Naive thymus-derived CD8-positive, alpha-beta T cell (primary cell): Measurements from ENCODE around the gene DNAJC7. TPM values are rescaled to one million over a fixed set of nuclear protein-coding genes. Genes with fewer than 3 reads are reported as not detected.
A peak's percentile ranks its signal among the peaks of the same experiment; 100 is the strongest.

Source experiments
- ATAC-seq, 2 donors: fragments of 150-1000 bp; cut with Tn5 transposase in 1 of 2; sonication (Bioruptor Pico), chemical (Tn5 transposase) in 1 of 2; 1 replicate in 1 of 2; 2 replicates in 1 of 2; pipeline ENCODE4 v1.10.0; 2021; ENCODE audit warnings: mild to moderate bottlenecking in 2 of 2, moderate library complexity in 2 of 2
- POLR2A ChIA-PET: fragments of 350-600 bp; sonication (Branson Sonifier 250); formaldehyde crosslinking; loops from one replicate; lab custom pipeline; 2021; ENCODE audit warnings: antibody characterized with exemption; lab: Charles Lee
- DNase-seq, 10 donors: peaks; one replicate each; pipeline versions ENCODE4 v3.0.0 to v3.0.0-alpha.2; 2020 to 2022
- H3K27ac Mint-ChIP-seq, 10 donors: one replicate each; pipeline ENCODE4 v1.8.0; 2020 to 2022; ENCODE audit warnings: mild to moderate bottlenecking in 10 of 10, mixed read lengths in 10 of 10, moderate library complexity in 4 of 10, inconsistent platforms in 1 of 10
- H3K27me3 Mint-ChIP-seq, 5 donors: one replicate each; pipeline ENCODE4 v1.8.0; 2021 to 2022; ENCODE audit warnings: mixed read lengths in 5 of 5
- H3K36me3 Mint-ChIP-seq, 3 donors: one replicate each; pipeline ENCODE4 v1.8.0; 2020 to 2022; ENCODE audit warnings: mixed read lengths in 3 of 3, mild to moderate bottlenecking in 2 of 3, inconsistent platforms in 1 of 3
- H3K4me1 Mint-ChIP-seq, 4 donors: one replicate each; pipeline ENCODE4 v1.8.0; 2021 to 2022; ENCODE audit warnings: mixed read lengths in 4 of 4
- H3K4me3 Mint-ChIP-seq, 10 donors: one replicate each; pipeline ENCODE4 v1.8.0; 2020 to 2022; ENCODE audit warnings: mild to moderate bottlenecking in 10 of 10, mixed read lengths in 10 of 10, moderate library complexity in 6 of 10, inconsistent platforms in 1 of 10
- H3K9me3 Mint-ChIP-seq, 9 donors: one replicate each; pipeline ENCODE4 v1.8.0; 2020 to 2022; ENCODE audit warnings: mixed read lengths in 9 of 9, mild to moderate bottlenecking in 3 of 9, inconsistent platforms in 1 of 9, moderate library complexity in 1 of 9
- polyA plus RNA-seq, 3 donors: library from polyadenylated mRNA; unstranded; fragments of 300-500 nt; fragmentation: Illumina TruSeq; gene quantifications; one replicate each; pipeline ENCODE4 v1.2.3, GENCODE V29; 2021
- total RNA-seq, 8 experiments: library from RNA in 2 of 8; stranded (reverse) in 2 of 8; gene quantifications; one replicate each; pipeline ENCODE4 v1.2.3 and lab custom pipeline; 2021 to 2026

DNAJC7 gene
- total RNA-seq: 100 to 1,000 TPM; 118 to 129 TPM
- polyA plus RNA-seq: 10 to 100 TPM; 63.6 to 70.1 (median 66.2) TPM
- 101 to 150 (median 119) reads per million in 6 experiments for total RNA-seq (lab: John Stamatoyannopoulos, UW)

- DNase-seq: peak; percentile 76 to 94 (median 85)
- Mint-ChIP-seq H3K4me1 (peaks cover 31 to 84% (median 78%) of the 10 kb centered on the region in 4 donors), H3K27me3 (no peaks in the 10 kb centered on the region), H3K36me3 (peaks cover 0 to 12% (median 9%) of the 10 kb centered on the region in 3 donors), H3K27ac (peak within 1 kb of the TSS; percentile 98 to 100 (median 100)), H3K9me3 (peaks cover 0 to 4% (median 0%) of the 10 kb centered on the region in 9 donors), H3K4me3 (peak within 1 kb of the TSS; percentile 94 to 100 (median 100))
- ATAC-seq: peak; percentile 84 to 88
- POLR2A ChIA-PET: interaction anchor here (0.6 to 7.2 kb wide), 19 partner anchors 26 to 1344 kb away, joined by 3 to 83 read pairs (median 5); partner anchors contain the start of genes ACLY, CNP, DHX58 and EIF1
These were observed at the start of gene DNAJC7 for GRCh38 chr17:42016941-42017865. Gene DNAJC7, minus strand, starts transcription at chr17:42017439. Its CDS starts 23 bp downstream, at chr17:42017416.

DNA sequence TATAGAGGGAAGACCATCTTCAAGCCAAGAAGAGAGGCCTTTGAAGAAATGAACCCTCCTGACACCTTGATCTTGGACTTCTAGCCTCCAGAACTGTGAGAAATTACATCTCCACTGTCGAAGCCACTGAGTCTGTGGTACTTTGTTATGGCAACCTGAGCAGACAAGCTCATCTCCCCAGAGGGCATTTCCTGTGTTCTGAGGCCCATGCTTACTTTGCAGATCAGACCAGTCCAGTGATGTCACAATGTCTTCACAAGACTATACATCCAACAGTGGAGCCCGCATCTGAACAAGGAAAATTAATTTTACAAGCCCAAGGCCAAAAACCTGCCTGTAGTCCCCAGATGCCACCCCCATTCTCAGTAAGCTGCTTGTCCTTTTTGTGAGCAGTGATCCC, 48.0 kb upstream of the DNAJC7 start:
- peak; percentile 60 to 76 for ATAC-seq
- Mint-ChIP-seq H3K36me3 (no peaks in the 10 kb centered on the region), H3K27me3 (peaks cover 0 to 3% (median 0%) of the 10 kb centered on the region in 5 donors), H3K27ac (peak overlapping the region; percentile 32 to 97 (median 91)), H3K9me3 (no peaks in the 10 kb centered on the region), H3K4me1 (peaks cover 12 to 33% (median 27%) of the 10 kb centered on the region in 4 donors), H3K4me3 (peak overlapping the region in 5 of 10 donors; percentile 4 to 71 (median 15))
- POLR2A ChIA-PET: interaction anchor here (0.6 to 1.4 kb wide), 6 partner anchors 42 to 377 kb away, joined by 3 to 5 read pairs (median 4); partner anchors contain the start of genes DHX58 and NKIRAS2
- DNase-seq: peak in 6 of 10 donors; percentile 23 to 78 (median 62)

- peaks cover 0 to 5% (median 0%) of the 10 kb centered on the region in 5 donors for H3K27me3 Mint-ChIP-seq
- ATAC-seq (no peak), DNase-seq (no peak)
- H3K36me3 Mint-ChIP-seq: no peaks in the 10 kb centered on the region
- H3K4me3 Mint-ChIP-seq: peak overlapping the region in 3 of 10 donors; percentile 16 to 71 (median 51)
- POLR2A ChIA-PET: interaction anchor here (0.7 to 1.3 kb wide), 3 partner anchors 35 to 48 kb away, joined by 3 to 4 read pairs (median 4); partner anchors contain the start of gene NKIRAS2
- no peaks in the 10 kb centered on the region for H3K9me3 Mint-ChIP-seq
- peaks cover 14 to 33% (median 27%) of the 10 kb centered on the region in 4 donors for H3K4me1 Mint-ChIP-seq
- peak overlapping the region in 5 of 10 donors; percentile 41 to 96 (median 49) for H3K27ac Mint-ChIP-seq
These were observed 45.4 kb upstream of the DNAJC7 start for GRCh38 chr17:42062681-42063080.

GRCh38 chr17:42061646-42062487, 44.6 kb upstream of the DNAJC7 start:
- no peak for DNase-seq
- H3K9me3 Mint-ChIP-seq: no peaks in the 10 kb centered on the region
- no peaks in the 10 kb centered on the region for H3K36me3 Mint-ChIP-seq
- H3K27me3 Mint-ChIP-seq: peaks cover 0 to 5% (median 0%) of the 10 kb centered on the region in 5 donors
- peaks cover 14 to 31% (median 27%) of the 10 kb centered on the region in 4 donors for H3K4me1 Mint-ChIP-seq
- H3K27ac Mint-ChIP-seq: peak overlapping the region in 3 of 10 donors; percentile 13 to 43 (median 41)
- H3K4me3 Mint-ChIP-seq: peak overlapping the region in 1 of 10 donors; percentile 71
- POLR2A ChIA-PET: interaction anchor here (1.3 kb wide), 1 partner anchor 49 kb away, joined by 3 read pairs; no protein-coding TSS in a partner anchor
- ATAC-seq: no peak

- H3K27ac Mint-ChIP-seq: peak overlapping the region in 4 of 10 donors; percentile 27 to 79 (median 34)
- H3K4me3 Mint-ChIP-seq: no peak overlapping the region
- H3K4me1 Mint-ChIP-seq: peaks cover 14 to 25% (median 24%) of the 10 kb centered on the region in 4 donors
- H3K36me3 Mint-ChIP-seq: no peaks in the 10 kb centered on the region
- H3K9me3 Mint-ChIP-seq: no peaks in the 10 kb centered on the region
- DNase-seq: no peak
- ATAC-seq: no peak
- H3K27me3 Mint-ChIP-seq: peaks cover 0 to 8% (median 5%) of the 10 kb centered on the region in 5 donors
- POLR2A ChIA-PET: no interaction called here
These were observed 43.0 kb upstream of the DNAJC7 start for GRCh38 chr17:42060231-42060630.

GRCh38 chr17:42059815-42060214, 42.6 kb upstream of the DNAJC7 start:
- Mint-ChIP-seq H3K36me3 (no peaks in the 10 kb centered on the region), H3K4me3 (no peak overlapping the region), H3K27ac (peak overlapping the region in 1 of 10 donors; percentile 79), H3K4me1 (peaks cover 12 to 21% (median 20%) of the 10 kb centered on the region in 4 donors), H3K9me3 (no peaks in the 10 kb centered on the region), H3K27me3 (peaks cover 0 to 10% (median 5%) of the 10 kb centered on the region in 5 donors)
- ATAC-seq: no peak
- DNase-seq: no peak
- POLR2A ChIA-PET: no interaction called here

- Mint-ChIP-seq H3K36me3 (no peaks in the 10 kb centered on the region), H3K27ac (no peak overlapping the region), H3K9me3 (no peaks in the 10 kb centered on the region), H3K4me1 (peaks cover 2 to 5% (median 3%) of the 10 kb centered on the region in 4 donors), H3K27me3 (peaks cover 0 to 22% (median 9%) of the 10 kb centered on the region in 5 donors), H3K4me3 (no peak overlapping the region)
- no peak for DNase-seq
- no peak for ATAC-seq
- POLR2A ChIA-PET: no interaction called here
These were observed 40.8 kb upstream of the DNAJC7 start for GRCh38 chr17:42058063-42058462.

GRCh38 chr17:42056635-42057034, 39.4 kb upstream of the DNAJC7 start:
- POLR2A ChIA-PET: no interaction called here
- no peak overlapping the region for H3K27ac Mint-ChIP-seq
- H3K27me3 Mint-ChIP-seq: peaks cover 5 to 36% (median 20%) of the 10 kb centered on the region in 5 donors
- peaks cover 0 to 4% (median 0%) of the 10 kb centered on the region in 4 donors for H3K4me1 Mint-ChIP-seq
- ATAC-seq (no peak), DNase-seq (no peak)
- H3K36me3 Mint-ChIP-seq: no peaks in the 10 kb centered on the region
- no peak overlapping the region for H3K4me3 Mint-ChIP-seq
- no peaks in the 10 kb centered on the region for H3K9me3 Mint-ChIP-seq

DNA sequence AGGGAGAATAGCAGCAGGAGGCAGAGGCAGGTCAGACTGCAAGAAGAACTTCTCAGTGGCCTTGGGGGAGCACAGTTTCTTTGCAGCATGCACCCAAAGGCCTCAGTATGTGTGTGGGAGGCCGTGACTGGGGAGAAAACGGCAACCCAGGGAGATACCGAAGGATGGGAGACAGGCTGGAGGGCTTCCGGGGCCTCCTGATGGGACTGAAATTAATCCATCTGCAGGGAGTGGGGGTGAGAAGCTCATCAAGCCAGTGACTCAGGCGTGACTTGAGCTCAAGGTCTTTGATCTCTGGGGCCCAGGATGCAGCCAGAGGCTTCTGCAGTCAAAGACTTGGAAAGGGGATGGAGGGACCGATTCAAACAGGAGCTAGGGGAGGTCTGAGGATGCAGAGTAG, 38.3 kb upstream of the DNAJC7 start:
- H3K36me3 Mint-ChIP-seq: no peaks in the 10 kb centered on the region
- POLR2A ChIA-PET: no interaction called here
- no peak for DNase-seq
- ATAC-seq: no peak
- H3K4me3 Mint-ChIP-seq: no peak overlapping the region
- peaks cover 5 to 8% (median 5%) of the 10 kb centered on the region in 4 donors for H3K4me1 Mint-ChIP-seq
- peak overlapping the region in 1 of 10 donors; percentile 21 for H3K27ac Mint-ChIP-seq
- no peaks in the 10 kb centered on the region for H3K9me3 Mint-ChIP-seq
- peaks cover 6 to 37% (median 21%) of the 10 kb centered on the region in 5 donors for H3K27me3 Mint-ChIP-seq

DNA sequence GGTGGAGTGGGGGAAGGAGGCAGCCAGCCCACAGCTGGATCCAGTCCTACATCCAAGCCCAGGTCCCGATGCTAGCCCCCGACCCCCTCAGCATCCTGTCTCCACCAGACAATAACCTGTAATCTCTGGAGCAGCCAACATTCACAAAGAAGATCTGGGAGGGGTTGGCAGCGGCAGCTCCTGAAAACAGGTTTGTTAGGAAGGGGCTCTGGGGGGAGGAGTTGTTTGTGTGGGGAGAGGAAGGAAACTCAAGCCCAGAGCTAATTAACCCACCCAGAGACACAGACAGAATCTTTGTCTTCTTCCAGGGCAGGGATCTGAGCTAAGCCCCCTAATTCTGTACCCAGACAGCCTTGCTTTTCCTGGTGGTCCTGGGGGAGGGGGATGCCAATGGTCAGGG, 37.8 kb upstream of the DNAJC7 start:
- Mint-ChIP-seq H3K4me3 (no peak overlapping the region), H3K27ac (no peak overlapping the region), H3K4me1 (peaks cover 4 to 6% (median 5%) of the 10 kb centered on the region in 4 donors), H3K27me3 (peaks cover 6 to 37% (median 21%) of the 10 kb centered on the region in 5 donors), H3K9me3 (no peaks in the 10 kb centered on the region), H3K36me3 (no peaks in the 10 kb centered on the region)
- DNase-seq (no peak), ATAC-seq (no peak)
- POLR2A ChIA-PET: no interaction called here

DNA sequence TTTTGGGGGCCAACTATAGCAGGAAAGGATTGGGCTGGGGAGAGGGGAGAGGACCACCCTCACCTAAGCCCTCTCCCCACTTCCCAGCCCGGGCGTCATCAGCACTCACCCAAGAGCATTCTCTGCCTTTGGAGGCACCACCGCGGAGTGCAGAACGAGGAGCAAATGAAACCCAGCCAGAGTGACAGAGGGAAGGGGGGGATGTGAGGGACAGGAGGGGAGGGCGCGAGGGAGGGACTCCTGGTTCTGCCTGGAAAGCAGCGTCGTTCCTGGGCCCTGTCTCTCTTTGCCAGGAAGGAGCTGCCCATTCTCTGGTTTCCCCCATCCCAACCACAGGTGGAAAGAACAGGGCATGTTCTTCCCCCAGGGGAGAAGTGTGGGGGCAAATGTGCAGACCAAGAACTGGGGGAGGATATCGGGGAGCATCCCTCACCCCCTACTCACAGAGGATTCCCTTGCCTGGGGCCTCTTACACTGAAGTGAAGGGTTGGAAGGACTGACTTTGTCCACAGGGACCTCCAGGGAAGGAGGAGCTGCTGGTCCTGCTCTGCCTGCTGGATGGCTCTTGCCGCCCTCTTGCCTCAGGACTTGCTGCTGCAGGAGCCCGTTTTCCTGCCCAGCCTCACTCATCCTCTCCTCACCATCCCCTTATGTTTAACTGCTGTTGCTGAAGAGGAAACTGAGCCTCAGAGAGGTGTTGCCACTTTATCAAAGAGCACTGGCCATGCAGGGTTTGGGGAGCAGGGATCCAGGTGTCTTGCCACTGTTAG, 36.7 kb upstream of the DNAJC7 start:
- ATAC-seq: no peak
- H3K27ac Mint-ChIP-seq: no peak overlapping the region
- no peaks in the 10 kb centered on the region for H3K9me3 Mint-ChIP-seq
- H3K27me3 Mint-ChIP-seq: peaks cover 9 to 44% (median 27%) of the 10 kb centered on the region in 5 donors
- no peak overlapping the region for H3K4me3 Mint-ChIP-seq
- POLR2A ChIA-PET: no interaction called here
- H3K36me3 Mint-ChIP-seq: no peaks in the 10 kb centered on the region
- H3K4me1 Mint-ChIP-seq: peaks cover 4 to 9% (median 7%) of the 10 kb centered on the region in 4 donors
- DNase-seq: no peak
